Lower lobe of right lung (tissue), 2 donors: ENCODE data around the gene LOXL4. TPM values are rescaled to one million over a fixed set of nuclear protein-coding genes. Genes with fewer than 3 reads are reported as not detected.
"Not testable (repeated sequence)": the region's sequence is repeated elsewhere in the genome, so short reads cannot be mapped to it uniquely, and the experiment has no call there.

ENCODE experiments used
- ATAC-seq, 2 donors: fragments of 200-7000 bp; cut with Tn5 transposase; one replicate each; pipeline ENCODE4 v1.9.1; 2020 to 2022; ENCODE audit warnings: mild to moderate bottlenecking in 2 of 2, moderate library complexity in 2 of 2
- DNase-seq: peaks from one replicate; pipeline ENCODE4 v3.0.0-alpha.2; 2020
- H3K27ac ChIP-seq: fragments of 200-600 bp; one replicate; pipeline ENCODE4 v1.8.0; 2022
- H3K27me3 ChIP-seq: fragments of 200-600 bp; one replicate; pipeline ENCODE4 v1.8.0; 2022; ENCODE audit warnings: low read depth
- H3K36me3 ChIP-seq: fragments of 200-600 bp; one replicate; pipeline ENCODE4 v1.8.0; 2022; ENCODE audit warnings: mild to moderate bottlenecking
- H3K4me1 ChIP-seq: fragments of 200-600 bp; one replicate; pipeline ENCODE4 v1.8.0; 2022
- H3K4me3 ChIP-seq: fragments of 200-600 bp; one replicate; pipeline ENCODE4 v1.8.0; 2022; ENCODE audit warnings: mild to moderate bottlenecking
- H3K9me3 ChIP-seq: fragments of 200-600 bp; one replicate; pipeline ENCODE4 v1.8.0; 2022
- intact Hi-C: fragments of 100-400 bp; cut with DNase I; formaldehyde crosslinking; loops from one replicate; pipeline ENCODE4 v1.11.0; 2022
- total RNA-seq: library from RNA; stranded (reverse); fragmentation: NEBNext Ultra II Directional; extraction: Animal tissue kit (Norgen Biotek cat#: 25700); gene quantifications from one replicate; pipeline ENCODE4 v1.2.1, GENCODE V29; 2021
- TF ChIP-seq, protein P1 (sequence below): fragments of 200-600 bp; IDR thresholded peaks from one replicate; pipeline ENCODE4 v1.8.0; 2022; ENCODE audit warnings: antibody characterized with exemption, mild to moderate bottlenecking
- donor health status: DM: no; HTN: yes; CAD: no; lungs with severe emphysema.

LOXL4 gene
- total RNA-seq, 1 donor from 2014 or later: 4.5 TPM

DNA sequence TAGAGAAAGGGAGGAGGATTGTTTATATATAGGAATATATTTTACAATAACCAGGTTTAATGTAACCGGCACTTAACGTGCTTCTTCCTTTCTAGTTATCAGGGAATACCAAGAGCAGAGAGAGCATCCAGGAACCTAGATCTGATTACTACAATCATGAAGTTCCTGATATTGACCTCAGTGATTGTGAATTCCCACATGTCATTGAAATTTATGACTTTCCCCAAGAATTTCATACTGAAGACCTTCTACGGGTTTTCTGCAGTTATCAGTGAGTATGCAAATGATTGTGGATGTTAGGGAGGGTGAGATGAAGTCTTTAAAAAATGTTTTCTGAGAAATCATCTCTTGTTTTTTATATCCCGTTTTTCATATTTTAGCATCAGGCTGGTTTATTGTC lies 36.6 kb downstream of the LOXL4 start:
- intact Hi-C loops: no loop called here

DNA sequence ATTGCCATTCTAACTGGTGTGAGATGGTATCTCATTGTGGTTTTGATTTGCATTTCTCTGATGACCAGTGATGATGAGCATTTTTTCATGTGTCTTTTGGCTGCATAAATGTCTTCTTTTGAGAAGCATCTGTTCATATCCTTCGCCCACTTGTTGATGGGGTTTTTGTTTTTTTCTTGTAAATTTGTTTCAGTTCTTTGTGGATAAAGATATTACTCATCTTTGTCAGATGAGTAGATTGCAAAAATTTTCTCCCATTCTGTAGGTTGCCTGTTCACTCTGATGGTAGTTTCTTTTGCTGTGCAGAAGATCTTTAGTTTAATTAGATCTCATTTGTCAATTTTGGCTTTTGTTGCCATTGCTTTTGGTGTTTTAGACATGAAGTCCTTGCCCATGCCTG lies 39.7 kb downstream of the LOXL4 start:
- Histone ChIP-seq H3K4me1 (peaks cover 11% of the 10 kb centered on the region), H3K36me3 (peaks cover 13% of the 10 kb centered on the region)
- ATAC-seq, intact Hi-C loops, H3K4me3 ChIP-seq, H3K27me3 ChIP-seq, H3K27ac ChIP-seq, H3K9me3 ChIP-seq, DNase-seq: not testable (repeated sequence)

More for the DNA sequence above, 36.6 kb downstream of the LOXL4 start:
- TF ChIP-seq, protein P1, sequence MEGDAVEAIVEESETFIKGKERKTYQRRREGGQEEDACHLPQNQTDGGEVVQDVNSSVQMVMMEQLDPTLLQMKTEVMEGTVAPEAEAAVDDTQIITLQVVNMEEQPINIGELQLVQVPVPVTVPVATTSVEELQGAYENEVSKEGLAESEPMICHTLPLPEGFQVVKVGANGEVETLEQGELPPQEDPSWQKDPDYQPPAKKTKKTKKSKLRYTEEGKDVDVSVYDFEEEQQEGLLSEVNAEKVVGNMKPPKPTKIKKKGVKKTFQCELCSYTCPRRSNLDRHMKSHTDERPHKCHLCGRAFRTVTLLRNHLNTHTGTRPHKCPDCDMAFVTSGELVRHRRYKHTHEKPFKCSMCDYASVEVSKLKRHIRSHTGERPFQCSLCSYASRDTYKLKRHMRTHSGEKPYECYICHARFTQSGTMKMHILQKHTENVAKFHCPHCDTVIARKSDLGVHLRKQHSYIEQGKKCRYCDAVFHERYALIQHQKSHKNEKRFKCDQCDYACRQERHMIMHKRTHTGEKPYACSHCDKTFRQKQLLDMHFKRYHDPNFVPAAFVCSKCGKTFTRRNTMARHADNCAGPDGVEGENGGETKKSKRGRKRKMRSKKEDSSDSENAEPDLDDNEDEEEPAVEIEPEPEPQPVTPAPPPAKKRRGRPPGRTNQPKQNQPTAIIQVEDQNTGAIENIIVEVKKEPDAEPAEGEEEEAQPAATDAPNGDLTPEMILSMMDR: no peak
- peaks cover 37% of the 10 kb centered on the region for H3K36me3 ChIP-seq
- DNase-seq: no peak
- no peaks in the 10 kb centered on the region for H3K4me1 ChIP-seq
- no peak overlapping the region for H3K4me3 ChIP-seq
- no peak overlapping the region for H3K27ac ChIP-seq
- peaks cover 2% of the 10 kb centered on the region for H3K9me3 ChIP-seq
- no peaks in the 10 kb centered on the region for H3K27me3 ChIP-seq
- ATAC-seq: no peak

DNA sequence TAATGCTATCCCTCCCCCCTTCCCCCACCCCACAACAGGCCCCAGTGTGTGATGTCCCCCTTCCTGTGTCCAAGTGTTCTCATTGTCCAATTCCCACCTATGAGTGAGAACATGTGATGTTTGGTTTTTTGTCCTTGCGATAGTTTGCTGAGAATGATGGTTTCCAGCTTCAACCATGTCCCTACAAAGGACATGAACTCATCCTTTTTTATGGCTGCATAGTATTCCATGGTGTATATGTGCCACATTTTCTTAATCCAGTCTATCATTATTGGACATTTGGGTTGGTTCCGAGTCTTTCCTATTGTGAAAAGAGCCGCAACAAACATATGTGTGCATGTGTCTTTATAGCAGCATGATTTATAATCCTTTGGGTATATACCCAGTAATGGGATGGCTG lies 40.3 kb downstream of the LOXL4 start:
- H3K27ac ChIP-seq, H3K27me3 ChIP-seq, ATAC-seq, DNase-seq, H3K9me3 ChIP-seq, intact Hi-C loops, H3K4me3 ChIP-seq: not testable (repeated sequence)
- Histone ChIP-seq H3K36me3 (peaks cover 13% of the 10 kb centered on the region), H3K4me1 (peaks cover 11% of the 10 kb centered on the region)

DNA sequence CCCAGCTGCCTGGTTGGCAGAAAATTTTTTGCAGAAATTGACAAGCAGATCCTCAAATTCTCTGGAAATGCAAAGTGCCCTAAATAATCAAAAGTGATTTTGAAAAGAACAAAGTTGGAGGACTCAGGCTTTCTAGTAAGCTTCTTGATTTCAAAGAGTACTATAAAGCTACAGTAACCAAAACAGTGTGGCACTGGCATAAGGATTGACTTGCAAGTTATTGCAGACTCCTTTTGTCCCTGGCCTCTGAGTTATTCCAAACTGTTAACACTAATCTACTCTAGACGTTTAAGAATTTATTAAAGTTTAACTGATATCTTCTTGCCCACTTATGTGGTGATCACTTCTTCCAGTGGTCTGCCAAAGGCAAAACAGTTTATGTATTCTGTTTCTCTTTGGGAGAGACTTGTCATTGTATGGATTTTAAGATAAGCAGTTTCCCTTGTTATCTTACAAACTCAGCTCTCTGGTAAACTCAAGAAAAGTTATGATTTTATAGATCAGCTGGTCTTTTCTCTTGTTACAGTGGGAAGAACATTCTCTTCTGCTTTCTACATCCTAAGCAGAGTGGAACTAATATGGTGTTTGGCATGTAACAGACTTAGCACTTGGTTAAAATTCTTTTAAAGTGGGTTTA lies 41.4 kb downstream of the LOXL4 start:
- Histone ChIP-seq H3K36me3 (peaks cover 6% of the 10 kb centered on the region), H3K4me3 (no peak overlapping the region), H3K4me1 (peaks cover 11% of the 10 kb centered on the region), H3K9me3 (peaks cover 4% of the 10 kb centered on the region), H3K27me3 (no peaks in the 10 kb centered on the region), H3K27ac (no peak overlapping the region)
- no peak for DNase-seq
- ATAC-seq: no peak
- intact Hi-C loops: no loop called here
- TF ChIP-seq, protein P1: no peak

DNA sequence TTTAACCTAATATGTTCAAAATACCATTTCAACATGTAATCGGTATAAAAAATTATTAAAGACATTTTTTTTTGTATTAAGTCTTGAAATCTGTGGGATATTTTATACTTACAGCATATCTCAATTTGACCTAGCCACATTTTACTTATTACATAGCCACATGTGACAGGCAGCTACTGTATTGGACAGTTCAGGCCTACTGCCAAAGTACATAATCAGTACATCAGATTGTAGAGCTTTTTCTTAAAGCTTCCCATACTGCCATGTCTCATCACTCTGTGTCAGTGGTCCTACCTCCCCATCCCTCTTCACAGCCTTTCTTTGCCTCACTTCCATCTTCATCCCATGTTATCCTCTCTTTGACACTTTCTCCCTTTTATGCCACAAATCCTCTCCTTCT lies 43.0 kb downstream of the LOXL4 start:
- intact Hi-C loops: no loop called here
- TF ChIP-seq, protein P1: no peak
- peaks cover 11% of the 10 kb centered on the region for H3K4me1 ChIP-seq
- ATAC-seq: no peak
- no peaks in the 10 kb centered on the region for H3K27me3 ChIP-seq
- H3K36me3 ChIP-seq: no peaks in the 10 kb centered on the region
- no peak overlapping the region for H3K4me3 ChIP-seq
- peaks cover 5% of the 10 kb centered on the region for H3K9me3 ChIP-seq
- no peak overlapping the region for H3K27ac ChIP-seq
- no peak for DNase-seq

DNA sequence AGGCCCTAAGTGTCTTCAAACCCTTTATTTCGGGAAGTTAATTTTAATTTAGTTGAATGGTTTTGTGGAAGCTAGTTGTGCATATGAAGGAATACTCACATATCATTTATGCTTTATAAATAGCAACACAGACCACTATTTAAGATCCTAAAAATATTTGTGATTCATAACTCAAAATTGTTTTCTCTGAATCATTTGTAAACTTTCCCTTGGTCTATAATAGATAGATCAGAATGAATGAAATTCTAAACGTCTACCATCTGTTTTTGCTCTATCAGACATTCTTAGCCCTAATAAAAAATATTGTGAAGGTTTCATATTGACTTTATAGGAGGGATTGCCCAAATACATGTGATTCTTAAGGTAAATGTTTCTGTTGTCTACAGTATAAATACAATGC lies 43.5 kb downstream of the LOXL4 start:
- ATAC-seq (no peak), DNase-seq (no peak)
- no peak overlapping the region for H3K27ac ChIP-seq
- H3K9me3 ChIP-seq: peaks cover 10% of the 10 kb centered on the region
- H3K4me3 ChIP-seq: no peak overlapping the region
- no peaks in the 10 kb centered on the region for H3K36me3 ChIP-seq
- peaks cover 11% of the 10 kb centered on the region for H3K4me1 ChIP-seq
- TF ChIP-seq, protein P1: no peak
- H3K27me3 ChIP-seq: no peaks in the 10 kb centered on the region
- intact Hi-C loops: no loop called here
